Astrocyte of the spinal cord (primary cell): ENCODE measurements around the gene SFXN5.

Experiments
- DNase-seq: peaks from one replicate; pipeline ENCODE4 v3.0.0; 2011; ENCODE audit warnings: low read depth, low spot score
- H3K4me3 ChIP-seq: 2 replicates; pipeline ENCODE4 v1.5.1; 2011; ENCODE audit warnings: low read depth, mild to moderate bottlenecking, low read length, moderate library complexity
- CTCF ChIP-seq: IDR thresholded peaks from 2 replicates; pipeline ENCODE4 v1.5.1; 2012; ENCODE audit warnings: low read depth, mild to moderate bottlenecking, low read length, inconsistent platforms
- in situ Hi-C: cut with HindIII; loops from 2 replicates; pipeline ENCODE4 v1.10.0; 2017; ENCODE audit warnings: low sequenced_read_pairs

The SFXN5 gene

GRCh38 chr2:73082523-73083410, 11.3 kb upstream of the SFXN5 start:
- no peak for TF ChIP-seq CTCF

GRCh38 chr2:73081181-73081671, 9.7 kb upstream of the SFXN5 start:
- H3K4me3 ChIP-seq = no peak overlapping the region
- in situ Hi-C loops = no loop called here
- DNase-seq = no peak
- no peak for TF ChIP-seq CTCF

More at GRCh38 chr2:73082523-73083410, 11.3 kb upstream of the SFXN5 start:
- no peak overlapping the region for H3K4me3 ChIP-seq
- in situ Hi-C loops = no loop called here
- no peak for DNase-seq

GRCh38 chr2:73080321-73081131, 9.0 kb upstream of the SFXN5 start:
- in situ Hi-C loops = no loop called here
- no peak for DNase-seq
- no peak for TF ChIP-seq CTCF
- H3K4me3 ChIP-seq = no peak overlapping the region

GRCh38 chr2:73079636-73080035, 8.1 kb upstream of the SFXN5 start:
- in situ Hi-C loops = no loop called here

DNA sequence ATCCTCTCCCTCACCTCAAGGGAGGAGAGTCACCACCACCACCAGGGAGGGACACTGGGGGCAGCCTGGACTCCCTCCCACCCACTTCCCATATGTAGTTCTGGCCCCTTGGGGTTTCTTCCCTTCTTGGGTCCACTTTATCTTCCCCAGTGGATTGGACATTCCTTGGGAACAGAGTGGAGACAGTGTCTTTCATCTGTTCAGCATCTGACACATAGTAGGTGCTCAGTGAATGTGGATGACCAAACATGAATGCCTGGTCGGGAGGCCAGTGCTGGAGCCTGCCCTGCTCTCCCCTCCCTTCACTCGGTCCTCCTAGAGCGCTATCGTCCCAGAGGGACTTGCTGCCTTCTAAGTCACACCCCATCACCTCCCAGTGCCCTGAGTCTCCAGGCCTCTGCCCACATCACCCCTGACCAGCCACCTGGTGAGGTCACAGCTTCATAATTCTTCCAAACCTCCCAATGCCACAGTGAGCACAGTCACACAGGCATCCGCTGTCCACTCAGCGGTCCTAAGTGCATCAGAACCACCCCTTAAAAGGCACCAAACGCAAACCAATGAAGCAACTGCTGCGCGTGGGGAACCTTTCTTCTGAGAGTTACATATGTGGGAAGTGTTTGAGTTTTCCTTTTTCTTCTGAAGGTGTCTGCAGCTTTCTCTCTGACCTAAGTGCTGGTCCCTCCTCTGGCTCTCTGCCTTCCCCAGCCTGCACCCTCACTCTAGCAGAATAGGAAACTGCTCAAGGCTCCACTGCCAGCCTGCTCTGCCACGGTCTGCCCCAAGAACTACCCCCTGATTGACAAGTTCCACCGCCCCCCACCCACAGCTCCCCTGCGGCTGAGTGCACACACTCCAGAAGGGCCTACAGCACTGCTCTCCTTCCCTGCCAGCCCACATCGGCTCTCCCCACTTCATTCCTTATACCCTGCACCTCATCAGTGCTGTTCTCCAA, 7.2 kb upstream of the SFXN5 start:
- no peak for DNase-seq
- H3K4me3 ChIP-seq = no peak overlapping the region
- no peak for TF ChIP-seq CTCF
- in situ Hi-C loops = no loop called here

More at GRCh38 chr2:73079636-73080035, 8.1 kb upstream of the SFXN5 start:
- H3K4me3 ChIP-seq = no peak overlapping the region
- TF ChIP-seq CTCF = no peak
- no peak for DNase-seq

- no peak overlapping the region for H3K4me3 ChIP-seq
- no peak for DNase-seq
- in situ Hi-C loops = no loop called here
- TF ChIP-seq CTCF = no peak
Measured at GRCh38 chr2:73077424-73077795, 5.9 kb upstream of the SFXN5 start.
